KMS-11 (cell line): Measurements from ENCODE around the gene MCTP2.

Experiments
- H2AFZ ChIP-seq: fragments of 200-600 bp; sonication (generic); 2 replicates; pipeline ENCODE4 v1.6.1; 2016; ENCODE audit warnings: antibody characterized with exemption, mixed run types, low read depth
- H3K27ac ChIP-seq: fragments of 200-600 bp; sonication (generic); 2 replicates; pipeline ENCODE4 v1.6.1; 2016; ENCODE audit warnings: mild to moderate bottlenecking, mixed run types
- H3K27me3 ChIP-seq: fragments of 200-600 bp; sonication (generic); 2 replicates; pipeline ENCODE4 v1.6.1; 2017; ENCODE audit warnings: mild to moderate bottlenecking, low read depth, mixed run types, moderate library complexity; ENCODE audit not compliant: insufficient read depth
- H3K36me3 ChIP-seq: fragments of 200-600 bp; sonication (generic); 2 replicates; pipeline ENCODE4 v1.6.1; 2017; ENCODE audit warnings: mild to moderate bottlenecking, mixed run types; ENCODE audit not compliant: insufficient read depth
- H3K4me1 ChIP-seq: fragments of 200-600 bp; sonication (generic); 2 replicates; pipeline ENCODE4 v1.6.1; 2016; ENCODE audit warnings: mild to moderate bottlenecking, low read depth, mixed run types; ENCODE audit not compliant: poor library complexity, severe bottlenecking
- H3K4me2 ChIP-seq: fragments of 200-600 bp; sonication (generic); 2 replicates; pipeline ENCODE4 v1.7.0; 2016; ENCODE audit warnings: mild to moderate bottlenecking, mixed run types
- H3K4me3 ChIP-seq: fragments of 200-600 bp; sonication (generic); IDR thresholded peaks from 2 replicates; pipeline ENCODE4 v1.6.1; 2017; ENCODE audit warnings: low read depth, low read length, mixed read lengths; ENCODE audit not compliant: insufficient read depth
- H3K79me2 ChIP-seq: fragments of 200-600 bp; sonication (generic); 2 replicates; pipeline ENCODE4 v1.6.1; 2016; ENCODE audit warnings: low read depth, mixed run types; ENCODE audit not compliant: insufficient read depth
- H3K9ac ChIP-seq: fragments of 200-600 bp; sonication (generic); 2 replicates; pipeline ENCODE4 v1.6.1; 2016; ENCODE audit warnings: mild to moderate bottlenecking, mixed run types
- H4K20me1 ChIP-seq: fragments of 200-600 bp; sonication (generic); 2 replicates; pipeline ENCODE4 v1.6.1; 2016; ENCODE audit warnings: mild to moderate bottlenecking, mixed run types; ENCODE audit not compliant: insufficient read depth
- TF ChIP-seq, protein P1 (sequence below): fragments of 200-600 bp; sonication (generic); conservative IDR thresholded peaks from 2 replicates; pipeline ENCODE4 v1.6.1; 2017; ENCODE audit warnings: low read depth, mild to moderate bottlenecking, antibody characterized with exemption, low read length, moderate library complexity, mixed read lengths

The MCTP2 gene

DNA sequence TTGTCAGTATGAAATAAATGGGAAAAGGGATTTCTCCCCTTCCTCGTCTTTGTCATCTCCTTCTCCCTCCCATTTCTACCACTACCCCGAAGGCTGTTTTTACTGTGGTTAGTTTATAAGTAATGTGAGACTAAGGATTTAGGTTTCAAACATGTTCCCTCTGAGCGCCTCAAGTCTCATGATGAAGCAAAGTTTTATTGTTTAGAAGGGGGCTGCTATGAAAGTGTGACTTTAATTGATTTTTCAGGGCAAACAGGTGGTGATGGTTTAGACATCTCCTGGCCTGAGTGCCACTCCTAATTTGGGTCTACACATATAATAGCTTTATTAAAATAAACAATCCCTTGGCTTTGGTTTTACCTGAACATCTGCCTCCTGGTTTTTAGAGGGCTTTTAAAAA is 185.5 kb downstream of the MCTP2 start:
- Histone ChIP-seq H2AFZ (no peak overlapping the region), H3K27me3 (no peaks in the 10 kb centered on the region), H3K4me3 (no peak overlapping the region), H3K4me1 (no peaks in the 10 kb centered on the region), H4K20me1 (no peaks in the 10 kb centered on the region), H3K9ac (no peak overlapping the region), H3K36me3 (no peaks in the 10 kb centered on the region), H3K4me2 (no peak overlapping the region), H3K27ac (no peak overlapping the region), H3K79me2 (no peaks in the 10 kb centered on the region)
- TF ChIP-seq, protein P1, sequence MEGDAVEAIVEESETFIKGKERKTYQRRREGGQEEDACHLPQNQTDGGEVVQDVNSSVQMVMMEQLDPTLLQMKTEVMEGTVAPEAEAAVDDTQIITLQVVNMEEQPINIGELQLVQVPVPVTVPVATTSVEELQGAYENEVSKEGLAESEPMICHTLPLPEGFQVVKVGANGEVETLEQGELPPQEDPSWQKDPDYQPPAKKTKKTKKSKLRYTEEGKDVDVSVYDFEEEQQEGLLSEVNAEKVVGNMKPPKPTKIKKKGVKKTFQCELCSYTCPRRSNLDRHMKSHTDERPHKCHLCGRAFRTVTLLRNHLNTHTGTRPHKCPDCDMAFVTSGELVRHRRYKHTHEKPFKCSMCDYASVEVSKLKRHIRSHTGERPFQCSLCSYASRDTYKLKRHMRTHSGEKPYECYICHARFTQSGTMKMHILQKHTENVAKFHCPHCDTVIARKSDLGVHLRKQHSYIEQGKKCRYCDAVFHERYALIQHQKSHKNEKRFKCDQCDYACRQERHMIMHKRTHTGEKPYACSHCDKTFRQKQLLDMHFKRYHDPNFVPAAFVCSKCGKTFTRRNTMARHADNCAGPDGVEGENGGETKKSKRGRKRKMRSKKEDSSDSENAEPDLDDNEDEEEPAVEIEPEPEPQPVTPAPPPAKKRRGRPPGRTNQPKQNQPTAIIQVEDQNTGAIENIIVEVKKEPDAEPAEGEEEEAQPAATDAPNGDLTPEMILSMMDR, result no peak

DNA sequence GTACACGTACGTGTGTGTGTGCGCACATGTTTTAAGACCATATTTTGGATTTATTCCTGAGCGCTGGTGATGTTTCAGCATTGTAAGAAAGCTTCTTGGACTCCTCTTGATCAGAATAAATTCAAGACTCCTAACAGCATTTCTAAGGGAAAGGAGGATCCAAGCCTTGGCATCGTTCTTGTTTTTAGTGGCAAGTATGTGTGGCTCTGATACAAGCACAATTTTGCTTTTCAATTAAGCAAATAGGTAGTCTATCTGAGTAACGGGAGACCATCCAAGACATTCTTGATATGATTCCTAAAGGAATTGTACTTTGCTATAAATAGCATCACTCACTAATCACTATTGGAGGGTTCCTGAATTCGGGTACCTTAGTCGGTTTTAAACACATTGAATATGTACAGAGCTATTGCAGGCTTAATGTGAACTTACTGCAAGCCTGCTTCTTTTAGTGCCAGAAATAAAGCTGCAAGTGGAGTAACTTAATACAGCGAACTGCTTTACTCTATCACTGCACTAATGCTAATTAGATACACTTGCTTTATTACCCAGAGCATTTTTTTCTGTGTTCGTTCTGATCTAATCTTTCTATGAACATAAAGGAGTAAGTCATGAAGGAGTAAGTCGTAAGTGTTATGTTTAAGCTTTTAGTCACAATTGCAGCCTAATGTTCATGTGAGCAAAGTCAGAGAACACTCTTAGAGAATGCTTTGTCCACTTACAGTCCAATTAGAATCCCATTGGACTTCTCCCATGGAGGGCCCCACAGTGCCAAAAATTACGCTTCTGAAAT is 186.3 kb downstream of the MCTP2 start:
- H3K4me3 ChIP-seq, result no peak overlapping the region
- no peaks in the 10 kb centered on the region for H3K4me1 ChIP-seq
- no peaks in the 10 kb centered on the region for H3K79me2 ChIP-seq
- no peak overlapping the region for H3K27ac ChIP-seq
- H3K9ac ChIP-seq, result no peak overlapping the region
- H4K20me1 ChIP-seq, result no peaks in the 10 kb centered on the region
- H3K27me3 ChIP-seq, result no peaks in the 10 kb centered on the region
- H3K36me3 ChIP-seq, result no peaks in the 10 kb centered on the region
- no peak overlapping the region for H3K4me2 ChIP-seq
- no peak overlapping the region for H2AFZ ChIP-seq
- TF ChIP-seq, protein P1, result no peak

DNA sequence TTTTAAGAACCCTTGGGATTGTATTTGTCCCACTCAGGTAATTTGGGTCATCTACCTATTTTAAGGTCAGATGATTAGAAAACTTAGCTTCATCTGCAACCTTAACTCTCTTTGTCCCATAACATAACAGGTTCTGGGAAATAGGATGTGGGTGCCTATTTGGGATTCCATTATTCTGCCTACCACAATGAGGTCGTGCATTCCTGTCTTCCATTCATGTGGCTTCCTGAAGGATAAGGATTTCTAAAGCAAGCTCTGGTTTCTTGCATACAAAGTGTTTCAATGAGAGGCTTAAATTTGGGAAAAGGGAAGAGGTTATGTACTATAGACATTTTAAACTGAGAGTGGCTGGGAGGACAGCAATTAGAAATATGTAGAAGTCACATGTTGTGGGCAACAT is 190.3 kb downstream of the MCTP2 start:
- H3K4me2 ChIP-seq, result no peak overlapping the region
- no peak overlapping the region for H2AFZ ChIP-seq
- no peak overlapping the region for H3K27ac ChIP-seq
- no peak overlapping the region for H3K9ac ChIP-seq
- H3K79me2 ChIP-seq, result no peaks in the 10 kb centered on the region
- H4K20me1 ChIP-seq, result no peaks in the 10 kb centered on the region
- no peak overlapping the region for H3K4me3 ChIP-seq
- H3K36me3 ChIP-seq, result no peaks in the 10 kb centered on the region
- H3K27me3 ChIP-seq, result no peaks in the 10 kb centered on the region
- H3K4me1 ChIP-seq, result no peaks in the 10 kb centered on the region
- TF ChIP-seq, protein P1, result no peak

DNA sequence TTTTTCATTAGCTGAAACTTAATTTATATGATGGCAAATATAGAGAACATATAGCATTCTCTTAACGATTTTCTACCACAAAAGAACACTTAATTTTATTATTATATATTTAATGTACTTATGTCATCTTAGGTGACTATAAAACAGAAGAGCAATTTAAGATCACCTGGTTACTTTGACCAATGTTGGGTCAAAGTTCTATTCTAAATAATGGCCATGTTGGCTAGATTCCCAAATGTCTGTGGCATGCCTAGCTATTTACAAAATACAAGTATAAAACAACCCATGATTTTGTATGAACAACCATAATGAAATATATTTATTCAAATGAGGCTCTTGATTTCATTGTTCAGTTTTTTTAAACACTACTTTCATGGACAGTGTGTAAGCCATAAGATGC is 200.9 kb downstream of the MCTP2 start:
- Histone ChIP-seq H3K79me2 (no peaks in the 10 kb centered on the region), H3K4me3 (no peak overlapping the region), H3K9ac (no peak overlapping the region), H3K27ac (no peak overlapping the region), H3K36me3 (no peaks in the 10 kb centered on the region), H3K27me3 (no peaks in the 10 kb centered on the region), H3K4me1 (no peaks in the 10 kb centered on the region), H2AFZ (no peak overlapping the region), H3K4me2 (no peak overlapping the region), H4K20me1 (no peaks in the 10 kb centered on the region)
- TF ChIP-seq, protein P1, result no peak
